GM18520 (cell line): ENCODE data around the gene STK32A.
"Not testable (repeated sequence)": the region's sequence is repeated elsewhere in the genome, so short reads cannot be mapped to it uniquely, and the experiment has no call there.

ENCODE experiments used
- ATAC-seq: cut with Tn5 transposase; IDR thresholded peaks from one replicate; pipeline ENCODE4 v1.9.1; 2021; ENCODE audit not compliant: unreplicated experiment

The STK32A gene

DNA sequence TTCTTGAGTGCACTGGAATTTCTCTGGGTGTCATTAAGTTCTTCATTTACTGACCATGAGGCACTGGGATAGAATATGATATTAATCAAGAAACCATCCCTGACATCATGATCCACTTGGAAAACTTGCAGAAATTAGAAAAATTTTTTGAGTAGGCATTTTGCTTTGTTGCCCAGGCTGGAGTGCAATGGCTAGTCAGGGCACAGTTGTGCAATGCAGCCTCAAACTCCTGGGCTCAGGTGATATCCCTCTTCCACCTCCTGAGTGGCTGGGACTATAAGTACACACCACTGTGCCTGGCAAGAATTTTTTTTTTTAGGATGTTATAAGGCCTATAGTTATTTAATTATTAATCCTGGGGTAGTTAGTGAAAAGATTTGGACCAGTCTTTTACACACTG lies 106.5 kb downstream of the STK32A start:
- no peak for ATAC-seq

- ATAC-seq: no peak
Observed at GRCh38 chr5:147344861-147345260, 110.0 kb downstream of the STK32A start.

GRCh38 chr5:147346006-147346561 lies 111.3 kb downstream of the STK32A start:
- ATAC-seq: no peak

GRCh38 chr5:147348046-147348445 lies 113.2 kb downstream of the STK32A start:
- ATAC-seq: no peak

DNA sequence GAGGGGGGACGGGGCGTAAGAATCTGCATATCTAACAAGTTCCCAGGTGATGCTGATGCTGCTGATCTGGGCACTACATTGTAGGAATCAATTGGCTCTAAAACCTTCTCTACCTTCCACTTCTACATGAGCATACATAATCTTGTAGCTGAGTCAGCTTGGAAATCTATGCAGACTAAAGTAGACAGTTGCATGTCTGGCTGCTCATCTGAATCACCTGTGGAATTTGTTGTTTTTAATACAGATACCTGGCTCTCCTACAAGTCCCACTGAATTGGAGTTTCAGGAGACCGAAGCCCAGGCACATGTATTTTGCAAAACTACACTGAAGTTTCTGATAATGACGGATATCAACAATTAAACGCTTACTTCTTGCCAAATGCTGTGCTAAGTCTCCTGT lies 113.6 kb downstream of the STK32A start:
- ATAC-seq: no peak

DNA sequence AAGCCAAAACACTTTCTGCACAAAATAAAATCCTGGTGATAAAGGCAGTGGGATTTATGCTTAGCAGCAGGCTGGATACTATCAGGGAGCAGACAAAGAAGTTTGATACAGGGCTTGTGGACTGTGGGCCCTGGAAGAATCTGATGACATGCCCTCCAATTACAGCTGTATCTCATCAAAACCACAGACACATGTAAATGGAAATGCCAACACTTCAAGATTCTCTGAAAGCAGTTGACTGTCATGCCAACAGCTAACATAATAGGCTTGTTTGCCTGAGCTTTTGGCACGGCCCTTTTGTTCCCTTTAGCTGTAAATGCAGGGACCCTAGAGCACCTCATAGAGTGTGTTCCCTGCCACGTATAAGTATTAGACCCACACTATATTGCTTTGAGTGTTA lies 114.4 kb downstream of the STK32A start:
- ATAC-seq: no peak

GRCh38 chr5:147359101-147359500 lies 124.3 kb downstream of the STK32A start:
- no peak for ATAC-seq

- no peak for ATAC-seq
Observed at GRCh38 chr5:147359581-147359980, 124.8 kb downstream of the STK32A start.

DNA sequence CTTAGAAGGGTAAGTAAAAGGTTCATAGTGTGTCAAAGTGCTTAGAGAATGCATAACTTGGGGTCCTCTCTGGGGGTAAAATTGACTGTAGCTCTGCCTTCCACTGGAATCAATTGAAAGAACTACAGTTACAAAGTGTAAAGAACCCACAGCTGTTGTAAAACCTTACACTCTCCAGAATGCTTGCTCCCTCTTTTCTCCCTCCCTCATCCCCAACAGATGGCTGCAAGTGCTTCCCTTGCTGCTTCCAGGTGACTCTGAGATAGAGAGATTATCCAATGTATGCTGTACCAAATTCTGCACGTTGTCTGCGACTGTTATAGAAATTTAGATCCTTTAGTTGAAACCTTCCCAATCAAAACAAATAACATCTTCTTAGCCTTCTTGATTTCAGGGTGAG lies 126.0 kb downstream of the STK32A start:
- ATAC-seq: no peak

- no peak for ATAC-seq
Observed at GRCh38 chr5:147361441-147362175, 126.8 kb downstream of the STK32A start.

DNA sequence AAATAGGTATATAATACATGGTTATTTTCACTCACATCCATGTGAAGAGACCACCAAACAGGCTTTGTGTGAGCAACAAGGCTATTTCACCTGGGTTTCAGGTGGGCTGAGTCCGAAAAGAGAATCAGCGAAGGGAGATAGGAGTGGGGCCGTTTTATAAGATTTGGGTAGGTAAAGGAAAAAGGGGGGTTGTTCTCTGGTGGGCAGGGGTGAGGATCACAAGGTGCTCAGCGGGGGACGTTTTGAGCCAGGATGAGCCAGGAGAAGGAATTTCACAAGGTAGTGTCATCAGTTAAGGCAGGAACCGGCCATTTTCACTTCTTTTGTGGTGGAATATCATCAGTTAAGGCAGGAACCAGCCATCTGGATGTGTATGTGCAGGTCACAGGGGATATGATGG lies 132.6 kb downstream of the STK32A start:
- not testable (repeated sequence) for ATAC-seq

- ATAC-seq: no peak
Observed at GRCh38 chr5:147369742-147370374, 135.0 kb downstream of the STK32A start.

- no peak for ATAC-seq
Observed at GRCh38 chr5:147371290-147371689, 136.5 kb downstream of the STK32A start.

DNA sequence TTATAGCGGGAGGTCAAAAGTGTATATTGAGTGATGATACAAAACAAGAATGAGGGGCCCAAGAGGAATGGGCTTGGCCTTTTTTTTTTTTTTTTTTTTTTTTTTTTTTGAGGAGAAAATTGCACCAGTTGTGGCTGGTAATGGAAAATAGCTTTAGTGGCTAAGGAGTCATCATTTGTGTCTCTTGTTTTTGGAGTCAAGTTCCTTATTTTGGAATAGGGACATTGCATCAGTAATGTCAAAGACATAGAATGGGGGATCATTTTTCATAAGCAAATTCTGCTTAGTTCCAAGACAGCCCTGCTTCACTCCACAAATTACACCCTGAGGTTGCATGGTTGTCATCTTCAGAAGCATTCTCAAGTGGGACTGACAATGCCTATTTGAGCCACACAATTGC lies 137.4 kb downstream of the STK32A start:
- ATAC-seq: no peak

- no peak for ATAC-seq
Observed at GRCh38 chr5:147373328-147373727, 138.5 kb downstream of the STK32A start.

GRCh38 chr5:147375151-147375550 lies 140.3 kb downstream of the STK32A start:
- ATAC-seq: no peak

DNA sequence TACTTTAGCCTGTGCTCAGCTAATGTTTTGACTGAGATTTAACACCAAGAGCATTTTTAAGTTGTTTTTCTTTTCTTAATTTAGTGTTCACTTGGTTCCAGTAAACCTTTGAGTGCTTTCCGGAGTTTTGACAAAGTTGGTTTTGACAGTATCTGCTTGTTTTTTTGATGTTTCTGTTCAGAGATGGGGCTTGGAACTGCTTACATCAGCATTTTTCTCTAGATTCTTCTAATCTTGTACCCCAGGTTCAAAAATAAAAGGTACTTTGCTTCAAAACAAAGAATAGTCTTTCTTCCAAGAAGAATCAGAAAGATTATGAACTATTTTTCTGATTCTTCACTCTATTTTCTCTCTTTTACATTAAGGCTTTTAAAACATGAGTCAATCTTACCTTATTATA lies 142.9 kb downstream of the STK32A start:
- ATAC-seq: no peak

DNA sequence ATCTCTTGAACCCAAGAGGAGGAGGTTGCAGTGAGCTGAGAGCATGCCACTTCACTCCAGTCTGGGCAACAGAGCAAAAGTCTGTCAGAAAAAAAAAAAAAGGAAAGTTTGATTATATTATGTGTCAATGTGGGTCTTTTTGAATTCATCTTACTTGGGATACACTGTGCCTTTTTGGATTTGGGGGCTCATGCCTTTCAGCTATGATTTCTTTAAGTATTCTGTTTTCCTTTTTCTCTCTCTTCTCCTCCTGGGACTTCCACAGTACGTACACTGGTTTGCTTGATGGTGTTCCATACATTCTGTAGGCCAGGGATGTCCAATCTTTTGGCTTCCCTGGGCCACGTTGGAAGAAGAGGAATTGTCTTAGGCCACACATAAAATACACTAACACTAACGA lies 146.7 kb downstream of the STK32A start:
- ATAC-seq: no peak

- ATAC-seq: no peak
Observed at GRCh38 chr5:147382776-147383175, 147.9 kb downstream of the STK32A start.

DNA sequence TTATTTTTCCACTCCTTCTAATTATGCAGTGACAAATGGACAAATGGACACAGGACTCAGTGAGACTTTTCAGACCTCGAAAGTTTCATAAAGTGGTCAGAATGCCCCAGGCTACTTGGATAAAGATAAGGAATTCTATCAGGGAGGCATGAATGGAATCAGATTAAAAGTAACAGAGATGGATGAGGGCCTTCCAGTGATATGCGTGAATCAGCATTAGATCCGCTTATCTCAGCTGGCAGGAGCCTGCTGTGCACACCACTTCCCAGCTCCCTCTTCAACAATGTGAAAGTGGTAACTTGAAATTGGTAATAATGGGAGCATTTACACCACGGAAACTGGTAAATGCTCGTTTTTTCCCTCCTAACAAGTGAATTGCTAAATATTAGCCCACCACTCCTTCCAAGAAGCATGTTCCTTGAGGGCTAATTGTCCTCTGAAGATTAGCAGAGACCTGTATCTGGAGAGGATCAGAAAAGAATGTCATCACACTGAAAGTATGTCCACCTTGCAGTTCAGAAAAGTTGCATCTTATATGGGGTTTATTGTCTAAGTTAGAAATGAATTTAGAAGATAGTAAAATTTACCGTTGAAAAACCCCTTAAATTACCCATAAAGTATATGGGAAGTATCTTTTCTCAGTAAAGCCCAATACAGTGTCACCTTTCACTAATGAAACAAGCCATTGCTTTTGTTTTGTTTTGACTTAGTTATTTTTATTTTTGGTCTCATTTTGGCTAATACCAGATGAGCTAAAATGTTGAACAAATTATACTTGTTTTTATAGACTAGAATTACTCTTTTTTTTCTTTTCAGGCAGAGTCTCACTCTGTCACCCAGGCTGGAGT lies 149.7 kb downstream of the STK32A start:
- ATAC-seq: no peak

- ATAC-seq: no peak
Observed at GRCh38 chr5:147387109-147387508, 152.3 kb downstream of the STK32A start.
